Neural progenitor cell (in vitro differentiated cells): ENCODE results near the gene CHMP5. TPM values are rescaled to one million over a fixed set of nuclear protein-coding genes. Genes with fewer than 3 reads are reported as not detected.
A peak's percentile ranks its signal among the peaks of the same experiment; 100 is the strongest.

Experiments used
- DNase-seq: peaks from one replicate; pipeline ENCODE4 v3.0.0-alpha.2; 2016; ENCODE audit warnings: low spot score
- H2AFZ ChIP-seq: fragments of 200-600 bp; sonication (generic); replicated peaks from 2 replicates; pipeline ENCODE4 v1.6.1; 2016; ENCODE audit warnings: antibody characterized with exemption
- H3F3A ChIP-seq: fragments of 200-600 bp; sonication (generic); 2 replicates; pipeline ENCODE4 v1.6.1; 2016; ENCODE audit warnings: antibody characterized with exemption, low read depth
- H3K27ac ChIP-seq: fragments of 200-600 bp; sonication (generic); 2 replicates; pipeline ENCODE4 v1.5.1; 2016; ENCODE audit warnings: mild to moderate bottlenecking
- H3K27me3 ChIP-seq: fragments of 200-600 bp; sonication (generic); 2 replicates; pipeline ENCODE4 v1.6.1; 2016; ENCODE audit warnings: mild to moderate bottlenecking, moderate library complexity
- H3K36me3 ChIP-seq: fragments of 200-600 bp; sonication (generic); 2 replicates; pipeline ENCODE4 v1.5.1; 2016
- H3K4me1 ChIP-seq: fragments of 200-600 bp; sonication (generic); 2 replicates; pipeline ENCODE4 v1.6.1; 2016; ENCODE audit warnings: mixed run types
- H3K4me2 ChIP-seq: fragments of 200-600 bp; sonication (generic); 2 replicates; pipeline ENCODE4 v1.6.1; 2016
- H3K4me3 ChIP-seq: fragments of 200-600 bp; sonication (generic); 2 replicates; pipeline ENCODE4 v1.5.1; 2016
- H3K79me2 ChIP-seq: fragments of 200-600 bp; sonication (generic); 2 replicates; pipeline ENCODE4 v1.6.1; 2016; ENCODE audit warnings: low read depth
- H3K9ac ChIP-seq: fragments of 200-600 bp; sonication (generic); 2 replicates; pipeline ENCODE4 v1.6.1; 2016
- H3K9me3 ChIP-seq: fragments of 200-600 bp; sonication (generic); 2 replicates; pipeline ENCODE4 v1.5.1; 2016; ENCODE audit warnings: low read depth
- H4K20me1 ChIP-seq: fragments of 200-600 bp; sonication (generic); 2 replicates; pipeline ENCODE4 v1.6.1; 2016; ENCODE audit warnings: low read depth
- H3K27ac Mint-ChIP-seq: 3 replicates; pipeline ENCODE4 v1.8.0; 2021; ENCODE audit warnings: mixed read lengths
- H3K27me3 Mint-ChIP-seq: 2 replicates; pipeline ENCODE4 v1.8.0; 2022; ENCODE audit warnings: low read depth, mild to moderate bottlenecking, inconsistent platforms, moderate library complexity, mixed read lengths; ENCODE audit not compliant: insufficient read depth
- H3K36me3 Mint-ChIP-seq: 3 replicates; pipeline ENCODE4 v1.8.0; 2021; ENCODE audit warnings: mixed read lengths
- H3K4me1 Mint-ChIP-seq: 3 replicates; pipeline ENCODE4 v1.8.0; 2021; ENCODE audit warnings: mixed read lengths
- H3K4me3 Mint-ChIP-seq: 3 replicates; pipeline ENCODE4 v1.8.0; 2021; ENCODE audit warnings: mild to moderate bottlenecking, moderate library complexity, mixed read lengths
- H3K9me3 Mint-ChIP-seq: 3 replicates; pipeline ENCODE4 v1.8.0; 2020; ENCODE audit warnings: mixed read lengths
- CTCF ChIP-seq: fragments of 200-600 bp; sonication (generic); IDR thresholded peaks from 2 replicates; pipeline ENCODE4 v1.5.1; 2017; ENCODE audit warnings: antibody characterized with exemption, mild to moderate bottlenecking
- EZH2 ChIP-seq: fragments of 200-600 bp; sonication (generic); IDR thresholded peaks from 2 replicates; pipeline ENCODE4 v1.6.1; 2017; ENCODE audit warnings: antibody characterized with exemption, mild to moderate bottlenecking, moderate library complexity
- EZH2phosphoT487 ChIP-seq: fragments of 200-600 bp; sonication (generic); IDR thresholded peaks from 2 replicates; pipeline ENCODE4 v1.6.1; 2017; ENCODE audit warnings: antibody characterized with exemption
- total RNA-seq: library from RNA; depleted of rRNA; stranded (reverse); fragments of >200 nt; gene quantifications from 2 replicates; pipeline ENCODE4 v1.2.3, GENCODE V29; 2015; ENCODE audit warnings: low replicate concordance

Gene CHMP5
- total RNA-seq, 1 donor from 2014 or later: 135 TPM

DNA sequence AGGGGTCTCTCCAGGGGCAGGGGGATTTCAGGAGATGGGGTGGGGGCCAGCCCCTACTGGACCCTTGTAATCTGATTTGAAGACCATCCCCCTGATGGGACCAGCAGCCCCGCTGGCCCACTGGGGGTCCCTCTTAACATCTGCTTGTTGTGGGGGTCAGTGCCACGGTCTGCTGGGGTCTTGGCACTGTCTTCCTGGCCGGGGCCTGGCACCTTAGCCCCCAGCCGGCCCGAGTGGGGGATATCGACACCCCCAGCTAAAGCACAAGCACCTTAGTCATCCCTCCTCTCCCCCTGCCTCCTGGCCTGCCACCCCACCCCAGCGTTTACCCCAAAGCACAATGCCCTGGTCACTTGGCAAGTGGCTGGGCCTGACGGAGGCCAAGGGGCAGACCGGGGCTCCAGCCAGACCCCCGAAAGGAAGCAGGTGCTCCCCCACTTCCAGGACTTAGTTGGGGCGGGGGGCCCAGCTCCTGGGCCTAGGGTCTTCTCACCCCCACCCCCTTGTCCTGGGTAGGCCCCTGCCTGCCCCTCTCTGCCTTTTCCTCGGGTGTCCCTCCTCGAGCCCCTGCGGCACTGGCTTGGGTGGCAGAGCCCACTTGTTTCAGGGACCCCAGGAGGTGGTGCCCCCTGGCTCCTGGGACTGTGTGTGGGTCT is 24.1 kb downstream of the CHMP5 start:
- H3K4me3 Mint-ChIP-seq: peak overlapping the region; percentile 99
- H3K9me3 Mint-ChIP-seq: no peaks in the 10 kb centered on the region
- Histone ChIP-seq H3K36me3 (no peaks in the 10 kb centered on the region), H3K79me2 (peaks cover 36% of the 10 kb centered on the region), H3K9ac (no peak overlapping the region), H3K4me2 (peak overlapping the region; percentile 91), H4K20me1 (no peaks in the 10 kb centered on the region), H3K4me3 (no peak overlapping the region), H3K27ac (no peak overlapping the region), H3K4me1 (peaks cover 4% of the 10 kb centered on the region), H3F3A (peaks cover 13% of the 10 kb centered on the region), H3K27me3 (no peaks in the 10 kb centered on the region), H3K9me3 (no peaks in the 10 kb centered on the region), H2AFZ (no peak overlapping the region)
- peaks cover 17% of the 10 kb centered on the region for H3K4me1 Mint-ChIP-seq
- no peak for DNase-seq
- H3K36me3 Mint-ChIP-seq: no peaks in the 10 kb centered on the region
- no peak for TF ChIP-seq EZH2
- no peak for TF ChIP-seq EZH2phosphoT487
- no peak for TF ChIP-seq CTCF
- H3K27me3 Mint-ChIP-seq: peaks cover 5% of the 10 kb centered on the region
- H3K27ac Mint-ChIP-seq: no peak overlapping the region

DNA sequence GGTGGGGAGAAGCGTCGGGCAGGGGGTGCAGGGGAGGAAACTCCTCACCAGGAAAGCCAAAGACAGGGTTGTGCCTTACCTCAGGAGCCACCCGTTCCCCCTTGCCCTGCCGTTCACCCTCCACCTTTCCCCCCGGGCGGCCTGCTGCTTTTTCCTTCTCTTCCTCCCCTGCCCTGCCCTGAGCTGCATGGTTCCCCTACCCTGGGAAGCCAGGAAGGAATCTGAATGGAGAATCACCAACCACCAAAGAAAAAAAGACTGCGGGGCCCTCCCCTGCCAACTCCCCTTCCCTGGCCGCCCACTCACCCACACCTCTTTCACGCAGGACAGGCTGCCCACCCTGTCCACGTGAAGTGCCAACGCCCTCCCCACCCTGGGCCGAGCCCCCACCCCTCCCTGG is 24.6 kb downstream of the CHMP5 start:
- Histone ChIP-seq H3K27me3 (no peaks in the 10 kb centered on the region), H3K4me1 (peaks cover 4% of the 10 kb centered on the region), H3K9ac (peak overlapping the region; percentile 92), H2AFZ (no peak overlapping the region), H3K9me3 (no peaks in the 10 kb centered on the region), H3F3A (peaks cover 13% of the 10 kb centered on the region), H3K79me2 (peaks cover 42% of the 10 kb centered on the region), H3K4me2 (peak overlapping the region; percentile 91), H3K36me3 (no peaks in the 10 kb centered on the region), H3K4me3 (peak overlapping the region; percentile 94), H4K20me1 (no peaks in the 10 kb centered on the region), H3K27ac (no peak overlapping the region)
- TF ChIP-seq CTCF (no peak), EZH2 (no peak), EZH2phosphoT487 (no peak)
- no peak overlapping the region for H3K27ac Mint-ChIP-seq
- no peaks in the 10 kb centered on the region for H3K36me3 Mint-ChIP-seq
- peak overlapping the region; percentile 99 for H3K4me3 Mint-ChIP-seq
- peaks cover 17% of the 10 kb centered on the region for H3K4me1 Mint-ChIP-seq
- H3K9me3 Mint-ChIP-seq: no peaks in the 10 kb centered on the region
- DNase-seq: peak; percentile 7
- peaks cover 5% of the 10 kb centered on the region for H3K27me3 Mint-ChIP-seq

DNA sequence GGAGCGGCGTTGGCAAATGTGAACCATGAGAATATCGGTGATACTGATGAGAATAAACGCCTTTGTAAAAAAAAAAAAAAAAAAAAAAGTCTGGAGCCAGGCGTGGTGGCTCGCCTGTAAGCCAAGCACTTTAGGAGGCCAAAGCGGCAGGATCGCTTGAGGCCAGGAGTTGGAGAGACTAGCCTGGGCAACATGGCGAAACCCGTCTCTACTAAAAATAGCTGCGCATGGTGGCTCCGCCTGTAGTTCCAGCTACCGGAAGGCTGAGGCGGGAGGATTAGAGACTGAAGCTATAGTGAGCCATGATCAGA is 25.0 kb downstream of the CHMP5 start:
- Histone ChIP-seq H3K9me3 (no peaks in the 10 kb centered on the region), H3K36me3 (no peaks in the 10 kb centered on the region), H3K79me2 (peaks cover 43% of the 10 kb centered on the region), H4K20me1 (no peaks in the 10 kb centered on the region), H2AFZ (peak overlapping the region; percentile 99), H3K4me1 (peaks cover 4% of the 10 kb centered on the region), H3K27ac (peak overlapping the region; percentile 85), H3K4me3 (peak overlapping the region; percentile 94), H3K9ac (peak overlapping the region; percentile 92), H3K27me3 (no peaks in the 10 kb centered on the region), H3K4me2 (peak overlapping the region; percentile 91), H3F3A (peaks cover 13% of the 10 kb centered on the region)
- H3K4me1 Mint-ChIP-seq: peaks cover 17% of the 10 kb centered on the region
- H3K9me3 Mint-ChIP-seq: no peaks in the 10 kb centered on the region
- no peak for DNase-seq
- peaks cover 5% of the 10 kb centered on the region for H3K27me3 Mint-ChIP-seq
- TF ChIP-seq EZH2: no peak
- TF ChIP-seq CTCF: no peak
- TF ChIP-seq EZH2phosphoT487: no peak
- peak overlapping the region; percentile 99 for H3K4me3 Mint-ChIP-seq
- H3K36me3 Mint-ChIP-seq: peaks cover 2% of the 10 kb centered on the region
- peak overlapping the region; percentile 96 for H3K27ac Mint-ChIP-seq
